CD1c-positive myeloid dendritic cell (primary cell): Measurements from ENCODE around the gene ADTRP.

Source experiments
- DNase-seq: peaks from one replicate; pipeline ENCODE4 v3.0.0-alpha.2; 2016; ENCODE audit errors: extremely low spot score

ADTRP gene

DNA sequence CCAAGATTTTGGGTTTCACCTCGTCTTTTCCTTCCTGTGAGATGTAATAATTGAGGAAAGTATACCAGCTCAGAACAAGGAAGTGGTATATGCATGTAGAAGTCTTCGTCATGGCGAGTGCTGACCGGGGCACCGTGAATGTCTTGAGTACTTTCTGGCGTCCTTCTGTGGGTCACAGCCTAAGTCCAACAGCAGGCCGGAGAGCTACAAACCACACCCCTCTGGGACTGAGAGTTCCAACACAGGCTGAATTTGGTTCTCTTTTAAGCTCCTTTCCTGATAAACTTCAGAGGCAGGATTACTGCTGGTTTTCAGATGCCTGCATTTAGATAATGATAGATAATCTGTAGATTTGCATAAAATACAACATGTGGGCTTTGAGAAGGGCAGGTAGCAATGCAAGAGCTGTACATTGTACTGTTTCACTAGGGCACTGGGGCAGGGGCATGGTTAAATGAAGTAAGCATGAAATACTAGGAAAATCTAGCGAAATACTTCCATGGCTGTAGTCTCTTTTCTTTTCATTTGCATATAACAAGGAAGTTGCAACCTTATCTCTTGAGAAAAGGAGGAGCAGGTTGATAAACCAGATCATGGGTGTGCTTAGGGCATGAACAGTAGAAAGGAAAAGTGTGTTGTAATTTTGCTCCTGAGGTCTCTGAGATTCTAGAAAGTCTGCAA is at the start of gene ADTRP:
Gene ADTRP, minus strand, starts transcription at position 156 of the 681 bp plus-strand sequence. Its CDS starts 44 bp downstream, at position 112.
- peak; percentile 65 for DNase-seq

GRCh38 chr6:11826779-11827178 is 48.2 kb upstream of the ADTRP start:
- DNase-seq, result no peak

DNA sequence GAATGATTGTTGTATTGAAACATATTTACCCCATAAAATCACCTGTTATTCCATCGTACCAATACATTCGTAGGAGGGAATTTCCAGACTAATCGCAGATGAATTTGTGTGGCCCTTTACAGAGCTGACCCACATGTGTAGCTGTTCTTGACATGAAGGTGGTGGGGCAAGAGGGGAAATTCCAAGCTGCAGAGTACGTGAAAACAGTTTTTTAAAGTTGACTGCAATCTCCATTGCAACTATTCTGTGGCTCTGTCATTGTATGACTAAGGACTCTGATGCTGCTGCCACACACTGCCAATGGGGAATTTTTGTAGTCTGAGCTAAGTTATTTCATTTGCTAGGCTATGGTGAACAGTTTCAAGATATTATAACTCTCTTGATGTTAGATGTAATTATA is 46.4 kb upstream of the ADTRP start:
- DNase-seq, result peak; percentile 25

GRCh38 chr6:11822346-11822745 is 43.7 kb upstream of the ADTRP start:
- DNase-seq, result no peak

- no peak for DNase-seq
Measured at GRCh38 chr6:11821781-11822180, 43.2 kb upstream of the ADTRP start.

- peak; percentile 13 for DNase-seq
Measured at GRCh38 chr6:11820821-11821220, 42.2 kb upstream of the ADTRP start.

- no peak for DNase-seq
Measured at GRCh38 chr6:11819486-11819885, 40.9 kb upstream of the ADTRP start.

DNA sequence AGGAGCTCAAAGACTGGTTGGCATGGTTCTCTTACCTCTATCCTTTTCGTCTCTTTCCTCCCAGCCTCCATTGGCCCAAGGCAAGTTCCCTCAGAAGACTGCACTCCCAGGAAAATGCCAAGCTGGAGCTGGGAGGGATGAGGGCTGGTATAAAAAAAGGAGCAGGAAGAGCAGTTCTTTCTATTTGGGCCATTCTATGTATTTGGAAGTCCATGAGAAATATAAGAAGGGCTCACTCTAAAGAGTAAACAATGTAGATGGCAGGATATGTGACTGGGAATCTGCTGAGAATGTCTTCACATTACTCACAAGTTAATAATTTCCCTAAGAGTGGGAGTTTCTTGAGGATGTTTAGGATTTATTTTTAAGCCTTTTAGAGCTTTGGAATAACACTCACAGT is 36.6 kb upstream of the ADTRP start:
- no peak for DNase-seq

GRCh38 chr6:11814819-11815218 is 36.2 kb upstream of the ADTRP start:
- no peak for DNase-seq

DNA sequence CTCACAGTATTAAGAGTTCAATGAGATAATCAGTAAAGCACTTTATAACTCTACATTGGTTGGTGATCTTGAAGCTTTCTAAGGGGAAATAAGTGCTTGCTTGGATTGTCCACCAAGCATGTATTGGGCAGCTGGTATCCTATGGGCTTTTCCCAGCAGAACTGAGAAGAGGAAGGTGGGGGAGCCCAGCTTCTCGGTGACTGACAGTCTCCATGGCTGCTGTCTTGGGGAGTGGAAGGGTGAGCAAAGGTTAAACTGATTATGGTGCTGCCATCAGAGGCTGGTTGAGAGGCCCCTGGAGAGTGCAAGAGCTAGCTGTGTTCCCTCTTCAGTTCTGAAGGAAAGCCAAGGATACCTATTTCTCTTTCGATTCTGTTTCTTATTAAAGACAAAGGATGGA is 35.5 kb upstream of the ADTRP start:
- DNase-seq, result peak; percentile 34

DNA sequence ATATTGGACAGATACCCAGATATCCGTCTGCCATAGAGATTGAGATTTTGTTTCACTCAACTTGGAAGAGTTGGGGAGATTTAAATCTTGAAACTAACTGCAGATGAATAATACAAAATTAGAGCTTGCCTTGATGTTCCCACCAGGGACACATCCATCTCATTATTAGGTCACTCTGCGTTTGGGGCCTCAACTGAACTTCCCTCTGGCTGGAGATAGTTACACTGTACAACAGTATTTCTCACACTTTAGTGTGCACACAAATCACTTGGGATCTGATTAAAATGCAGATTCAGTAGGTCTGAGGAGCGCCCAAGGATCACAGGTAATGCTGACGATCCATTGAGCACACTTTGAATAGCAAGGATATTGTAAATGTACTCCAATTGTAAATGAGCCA is 35.0 kb upstream of the ADTRP start:
- no peak for DNase-seq

DNA sequence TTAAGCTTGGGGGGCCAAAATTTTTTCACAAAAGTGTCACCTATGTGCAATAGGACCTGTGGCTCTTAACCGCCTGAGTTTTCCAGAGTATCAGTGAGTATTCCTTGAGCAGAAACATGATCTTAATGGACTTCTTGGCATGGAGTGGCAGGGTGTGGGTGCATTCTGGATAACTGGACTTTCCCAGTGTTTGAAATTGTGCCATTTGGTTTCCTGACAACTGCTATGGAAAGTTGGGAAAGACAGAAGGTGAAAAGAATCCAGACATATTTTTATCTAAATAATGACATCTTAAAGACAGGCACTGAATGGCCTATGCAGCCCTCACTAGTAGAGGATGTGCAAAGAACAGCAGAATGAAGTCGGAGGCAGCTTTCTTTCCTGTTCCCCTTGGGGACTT is 34.3 kb upstream of the ADTRP start:
- DNase-seq, result no peak

- no peak for DNase-seq
Measured at GRCh38 chr6:11812439-11812838, 33.8 kb upstream of the ADTRP start.

DNA sequence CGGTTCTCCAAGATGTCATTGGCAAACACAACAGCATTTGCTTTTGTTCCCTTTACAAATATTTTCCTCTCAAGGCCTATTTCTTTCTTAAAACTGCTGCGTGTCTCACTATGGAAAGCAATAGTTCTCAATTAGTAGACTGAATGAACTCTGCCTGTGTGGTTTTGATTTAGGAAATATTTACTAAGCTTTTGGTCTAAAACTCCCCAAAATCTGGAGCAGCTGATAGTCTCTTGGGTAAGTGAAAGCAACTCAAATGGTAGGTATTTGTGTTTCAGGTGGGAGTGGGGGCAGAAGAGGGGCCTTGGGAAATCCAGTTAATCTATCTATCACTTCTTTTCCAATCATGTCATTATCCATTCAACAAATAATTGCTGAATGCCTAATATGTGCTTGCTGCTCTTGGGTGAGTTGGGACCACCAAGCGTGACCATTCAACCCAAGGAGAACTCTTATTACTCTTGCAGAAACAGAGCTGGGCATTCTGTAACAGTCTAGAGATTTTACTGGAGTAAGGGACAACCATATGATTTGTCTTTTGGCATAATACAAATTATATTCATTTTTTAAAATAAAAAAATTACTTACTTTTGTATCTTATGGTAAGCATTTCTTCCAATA is 33.2 kb upstream of the ADTRP start:
- DNase-seq, result no peak

- no peak for DNase-seq
Measured at GRCh38 chr6:11810854-11811643, 32.4 kb upstream of the ADTRP start.

GRCh38 chr6:11810039-11810541 is 31.5 kb upstream of the ADTRP start:
- no peak for DNase-seq

GRCh38 chr6:11808054-11808453 is 29.5 kb upstream of the ADTRP start:
- DNase-seq, result no peak

- no peak for DNase-seq
Measured at GRCh38 chr6:11806561-11807317, 28.1 kb upstream of the ADTRP start.

DNA sequence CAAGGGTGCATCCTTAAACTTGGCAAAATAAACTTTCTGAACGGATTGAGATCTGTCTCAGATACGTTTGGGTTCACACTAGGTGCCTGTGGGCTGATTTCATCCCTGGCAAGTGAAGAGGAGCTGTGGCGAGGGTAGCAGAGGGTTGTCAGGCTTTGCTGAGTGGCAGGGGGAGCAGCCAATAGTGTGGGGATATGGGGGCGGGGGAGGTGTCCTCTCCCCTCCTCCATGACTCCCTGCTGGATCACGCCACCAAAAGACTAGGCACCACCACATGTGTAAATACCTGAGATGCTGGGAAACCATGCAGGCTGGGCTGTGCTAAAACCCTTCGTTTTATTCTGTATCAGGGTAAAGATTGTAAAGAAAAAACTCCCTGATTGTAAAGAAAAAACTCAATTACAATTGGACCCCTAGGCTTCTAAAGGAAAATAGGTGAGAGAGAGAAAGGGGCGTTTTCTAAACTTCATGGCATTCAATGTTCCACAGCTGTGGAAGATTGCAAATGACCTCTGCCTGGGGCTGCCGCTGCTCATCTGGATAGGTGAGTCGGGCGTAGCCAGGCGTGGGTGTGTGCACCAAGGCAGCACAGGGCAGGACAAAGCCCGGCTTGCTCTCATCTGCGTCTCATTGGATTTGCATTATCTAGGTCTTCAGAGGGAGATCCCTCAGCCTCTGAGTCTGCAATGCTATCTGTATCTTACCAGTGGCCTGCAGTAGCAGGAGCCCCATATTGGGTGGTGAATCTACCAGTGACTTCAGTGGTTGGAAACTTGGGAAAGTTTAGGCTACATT is 26.9 kb upstream of the ADTRP start:
- DNase-seq, result no peak

DNA sequence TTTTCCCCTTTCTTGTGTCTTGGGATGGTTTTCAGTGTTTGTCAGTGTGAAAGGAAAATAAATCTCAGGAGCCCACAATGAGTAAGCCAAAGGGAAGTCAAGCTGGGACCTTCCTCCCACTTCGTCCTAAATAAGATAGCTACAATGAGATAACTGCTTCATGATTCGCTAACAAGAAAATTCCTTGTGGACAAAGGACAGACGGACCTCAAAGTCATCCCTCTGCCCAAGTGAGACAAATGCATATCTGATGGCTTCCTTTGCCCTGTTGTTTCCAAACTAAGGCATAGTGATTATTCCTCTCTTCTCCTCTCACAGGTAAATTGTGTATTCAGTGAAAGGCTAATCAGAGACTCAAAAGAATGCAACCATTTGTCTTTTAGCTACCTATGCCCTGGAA is 26.1 kb upstream of the ADTRP start:
- DNase-seq, result peak; percentile 11

DNA sequence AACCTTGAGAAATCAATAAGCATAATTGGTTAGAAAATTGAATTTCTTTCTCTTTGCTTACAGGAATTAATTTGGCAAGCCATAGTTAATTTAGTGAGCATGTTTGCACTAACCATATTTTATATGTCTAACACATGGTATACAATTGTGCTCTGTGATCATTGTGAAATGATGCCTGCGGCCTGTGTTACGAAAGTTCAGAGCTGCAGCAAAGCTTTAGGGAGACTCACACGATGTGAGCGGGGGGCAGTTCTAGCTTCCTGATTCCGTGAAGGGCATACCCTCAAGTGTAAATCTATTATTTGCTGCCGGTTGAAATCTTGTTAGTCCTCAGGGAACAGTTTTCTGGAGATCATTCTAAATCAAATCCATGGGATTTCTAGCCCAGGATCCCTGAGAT is 25.5 kb upstream of the ADTRP start:
- peak; percentile 57 for DNase-seq
